CD4-positive, alpha-beta T cell treated with Interferon alpha-2 for 1 hour (primary cell): ENCODE measurements around the gene SHB.

Experiments
- DNase-seq, 2 donors: peaks; one replicate each; pipeline ENCODE4 v3.0.0-alpha.2; 2020 to 2022

Gene SHB

GRCh38 chr9:38022203-38022895, 46.7 kb downstream of the SHB start:
- DNase-seq: no peak

GRCh38 chr9:38020151-38021076, 48.6 kb downstream of the SHB start:
- no peak for DNase-seq

GRCh38 chr9:38019731-38020130, 49.3 kb downstream of the SHB start:
- DNase-seq: no peak

DNA sequence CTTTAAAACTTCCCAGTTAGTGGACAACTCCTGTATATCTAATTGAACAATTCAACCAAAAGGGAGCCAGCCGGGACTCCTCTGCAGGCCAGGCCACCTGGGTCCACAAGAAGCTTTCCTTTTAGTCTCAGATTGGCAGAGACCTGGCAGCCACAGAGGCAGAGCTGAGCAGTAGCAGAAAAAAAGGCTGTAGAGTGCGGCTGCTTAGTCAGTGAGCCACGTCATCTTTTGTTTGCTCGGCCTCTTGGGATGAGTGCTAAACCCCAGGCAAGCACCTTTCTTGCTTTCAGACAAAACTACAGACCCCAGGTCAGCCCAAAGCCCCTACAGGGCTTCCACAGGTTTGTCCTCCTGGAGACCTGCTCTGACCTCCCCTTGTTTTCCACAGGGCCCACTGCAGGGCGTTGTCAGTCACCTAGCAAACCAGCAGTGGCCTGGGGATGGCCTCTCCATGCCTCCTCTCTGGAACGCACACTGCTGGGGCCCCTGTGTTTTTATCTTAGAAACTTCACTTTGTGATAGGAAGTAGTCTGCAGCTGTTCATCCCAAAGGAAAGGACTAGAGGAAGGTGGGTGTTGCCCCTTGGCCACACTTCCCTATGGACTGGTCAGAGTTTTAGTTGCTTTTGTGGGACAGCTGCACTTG, 49.9 kb downstream of the SHB start:
- no peak for DNase-seq

GRCh38 chr9:38018241-38018957, 50.6 kb downstream of the SHB start:
- no peak for DNase-seq

DNA sequence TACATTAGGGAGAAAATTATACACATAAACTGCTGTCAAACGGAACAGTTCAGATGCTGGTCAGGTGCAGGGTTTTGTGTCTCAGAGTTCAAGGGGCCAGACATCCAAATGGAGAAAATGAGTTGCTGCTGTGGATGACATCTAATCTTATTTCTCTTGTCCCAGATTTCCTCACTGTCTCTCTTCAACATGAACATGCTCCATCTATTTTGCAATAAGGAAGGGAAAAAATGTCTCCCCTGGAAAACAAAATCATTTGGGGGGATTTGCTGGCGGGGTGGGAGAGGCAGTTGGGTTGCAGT, 51.2 kb downstream of the SHB start:
- no peak for DNase-seq

DNA sequence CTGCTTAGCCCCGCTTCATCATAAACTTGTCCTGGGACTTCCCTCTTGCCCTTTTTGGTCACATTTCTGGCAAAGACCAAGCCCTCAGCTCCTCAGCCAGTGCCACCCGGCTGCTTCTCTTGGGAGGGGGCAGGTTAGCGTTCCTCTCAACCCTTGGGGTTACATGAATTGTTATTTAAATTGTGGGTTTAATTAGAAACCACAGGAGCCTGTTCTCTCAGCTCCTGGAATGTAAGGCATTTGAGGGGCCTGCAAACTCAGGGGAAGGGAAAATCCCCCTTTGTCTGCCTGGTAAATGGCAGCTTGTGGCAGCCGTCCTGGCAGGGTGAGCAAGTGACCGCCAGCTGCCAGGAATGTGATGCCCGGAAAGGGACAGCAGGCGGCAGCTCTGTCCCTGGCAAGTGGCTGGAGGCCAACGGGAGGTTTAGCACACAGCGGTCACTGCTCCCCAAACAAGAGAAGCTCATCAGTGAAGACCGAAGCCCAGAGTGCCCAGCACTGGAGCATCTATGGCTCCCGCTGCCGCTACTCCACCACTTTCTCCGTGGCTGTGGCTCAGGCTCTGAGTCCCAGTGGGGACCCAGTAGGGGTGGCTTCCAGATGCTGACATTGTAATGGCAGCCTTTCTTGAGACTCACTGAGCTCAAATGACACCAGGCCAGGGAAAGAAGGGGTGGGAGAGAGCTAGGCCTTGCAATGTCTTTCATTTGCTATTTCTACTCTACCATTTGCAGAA, 51.7 kb downstream of the SHB start:
- no peak for DNase-seq

DNA sequence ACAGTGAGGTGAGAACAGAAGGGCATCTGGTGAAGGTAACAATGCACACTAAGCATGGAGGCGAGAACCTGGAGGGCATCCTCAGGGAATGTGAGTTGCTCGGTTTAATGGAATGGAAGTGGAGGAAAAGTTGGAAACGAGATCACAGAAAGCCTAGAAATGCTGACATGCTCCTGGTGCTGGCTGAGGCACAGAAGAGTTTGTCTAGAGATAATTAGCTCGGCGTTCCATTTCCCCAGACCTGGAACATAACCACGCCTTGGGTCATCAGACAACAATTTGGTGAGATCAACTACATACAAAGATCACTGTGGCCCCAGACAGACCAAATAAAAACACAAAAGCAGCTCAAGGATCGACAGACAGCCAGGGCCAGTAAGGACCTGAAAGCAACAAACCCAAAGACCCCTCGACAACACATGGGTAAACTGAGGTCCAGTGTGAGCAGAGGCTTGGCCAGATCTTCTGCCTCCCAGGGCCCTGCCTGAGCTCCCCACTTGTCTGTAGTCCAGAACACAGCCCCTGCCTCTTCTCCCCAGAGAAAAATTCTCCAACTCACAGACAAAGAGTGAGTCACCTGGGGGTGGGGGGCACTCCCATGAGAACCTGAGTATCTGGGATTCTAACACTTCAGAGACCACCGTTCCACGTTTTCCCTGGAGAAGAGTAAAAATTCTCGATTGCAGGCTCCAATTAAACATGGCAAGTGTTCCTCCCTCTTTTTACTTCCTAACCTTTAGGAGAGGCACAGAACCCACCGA, 52.5 kb downstream of the SHB start:
- no peak for DNase-seq

GRCh38 chr9:38015906-38016305, 53.1 kb downstream of the SHB start:
- no peak for DNase-seq

DNA sequence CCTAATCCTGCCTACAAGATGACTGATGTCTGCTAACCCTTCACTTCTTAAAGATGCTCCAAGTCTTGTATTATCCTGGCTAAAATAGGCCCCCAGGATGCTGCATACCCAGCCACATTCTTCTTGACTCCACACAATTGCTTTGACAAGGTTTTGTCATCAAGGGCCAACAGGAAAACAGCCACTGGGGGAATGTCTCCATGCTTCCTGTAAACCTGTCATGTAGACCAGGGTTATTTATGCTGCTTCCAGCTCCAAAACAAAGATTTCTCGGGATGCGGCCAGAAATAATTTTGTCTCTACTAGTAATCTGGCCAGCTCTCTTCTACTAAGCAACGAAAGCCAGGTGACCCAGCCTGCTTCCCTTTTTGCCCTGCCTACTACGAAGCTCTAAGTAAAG, 53.8 kb downstream of the SHB start:
- no peak for DNase-seq

- DNase-seq: no peak
These were observed 56.1 kb downstream of the SHB start for GRCh38 chr9:38012767-38013450.

DNA sequence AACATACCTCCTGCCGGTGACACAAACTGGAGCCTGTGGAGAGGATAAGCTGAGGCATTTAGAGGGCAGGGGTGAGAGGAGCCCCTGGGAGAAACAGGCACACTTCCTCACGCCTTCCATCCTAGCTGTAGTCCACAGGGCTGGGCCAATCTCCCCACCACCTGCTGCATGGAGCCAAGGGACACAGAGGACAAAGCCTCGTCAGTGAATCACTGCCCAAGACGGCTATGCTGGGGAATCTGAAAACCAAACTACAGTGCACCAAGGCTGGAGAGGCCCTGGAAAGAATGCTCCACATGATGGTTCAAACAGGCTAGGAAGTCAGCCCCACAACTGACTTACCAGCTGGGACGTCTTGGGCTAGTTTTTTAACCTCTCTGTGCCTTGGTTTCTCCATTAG, 57.0 kb downstream of the SHB start:
- DNase-seq: no peak

GRCh38 chr9:38010918-38011704, 57.9 kb downstream of the SHB start:
- no peak for DNase-seq

DNA sequence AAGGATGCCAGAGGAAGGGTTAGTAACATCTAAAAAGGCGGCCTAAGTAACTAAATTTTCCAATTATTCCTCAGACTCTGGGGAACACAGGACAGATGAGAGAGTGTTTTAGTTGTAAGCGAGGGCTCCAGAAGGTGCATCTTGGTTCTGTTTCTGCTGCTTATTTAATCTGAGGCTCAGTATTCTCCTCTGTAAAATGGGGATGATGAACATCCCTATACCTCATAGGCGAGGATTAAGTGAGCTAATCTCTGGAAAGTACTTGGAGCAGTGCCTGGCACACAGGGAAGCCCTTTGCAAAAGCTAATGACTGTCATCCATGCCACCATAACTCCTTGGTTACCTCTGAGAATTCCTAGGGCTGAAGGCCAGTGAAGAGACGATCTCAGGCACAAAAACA, 59.0 kb downstream of the SHB start:
- DNase-seq: no peak

- no peak for DNase-seq
These were observed 60.0 kb downstream of the SHB start for GRCh38 chr9:38009035-38009501.

GRCh38 chr9:38008168-38009034, 60.6 kb downstream of the SHB start:
- DNase-seq: peak; percentile 34 to 68

- DNase-seq: no peak
These were observed 62.0 kb downstream of the SHB start for GRCh38 chr9:38007016-38007415.

- no peak for DNase-seq
These were observed 62.9 kb downstream of the SHB start for GRCh38 chr9:38006163-38006562.
